ENCODE measurements around the gene HS6ST3.
"Not testable (repeated sequence)": the region's sequence is repeated elsewhere in the genome, so short reads cannot be mapped to it uniquely, and the experiment has no call there.

HS6ST3 gene

GRCh38 chr13:96091164-96092117, 1.5 kb downstream of the HS6ST3 start:
- no peak for DNase-seq (ENCODE audit: low spot score)

- DNase-seq (ENCODE audit: low spot score) = no peak
These were observed 3.5 kb downstream of the HS6ST3 start for GRCh38 chr13:96093296-96094006.

- DNase-seq (ENCODE audit: low spot score) = no peak
These were observed 10.7 kb downstream of the HS6ST3 start for GRCh38 chr13:96100457-96101220.

GRCh38 chr13:96104516-96104915, 14.6 kb downstream of the HS6ST3 start:
- DNase-seq (ENCODE audit: low spot score) = no peak

GRCh38 chr13:96108072-96108471, 18.2 kb downstream of the HS6ST3 start:
- DNase-seq (ENCODE audit: low spot score) = not testable (repeated sequence)

- DNase-seq (ENCODE audit: low spot score) = no peak
These were observed 19.2 kb downstream of the HS6ST3 start for GRCh38 chr13:96109125-96109524.

GRCh38 chr13:96112936-96113335, 23.0 kb downstream of the HS6ST3 start:
- DNase-seq (ENCODE audit: low spot score) = no peak

- DNase-seq (ENCODE audit: low spot score) = not testable (repeated sequence)
These were observed 25.5 kb downstream of the HS6ST3 start for GRCh38 chr13:96115368-96115767.

GRCh38 chr13:96119921-96120320, 30.0 kb downstream of the HS6ST3 start:
- no peak for DNase-seq (ENCODE audit: low spot score)

GRCh38 chr13:96130818-96131340, 41.0 kb downstream of the HS6ST3 start:
- DNase-seq (ENCODE audit: low spot score) = no peak

GRCh38 chr13:96141032-96141431, 51.1 kb downstream of the HS6ST3 start:
- DNase-seq (ENCODE audit: low spot score) = no peak

- no peak for DNase-seq (ENCODE audit: low spot score)
These were observed 69.8 kb downstream of the HS6ST3 start for GRCh38 chr13:96159725-96160124.

- DNase-seq (ENCODE audit: low spot score) = no peak
These were observed 71.2 kb downstream of the HS6ST3 start for GRCh38 chr13:96161141-96161540.

GRCh38 chr13:96165840-96166239, 75.9 kb downstream of the HS6ST3 start:
- DNase-seq (ENCODE audit: low spot score) = no peak

GRCh38 chr13:96172066-96172465, 82.2 kb downstream of the HS6ST3 start:
- no peak for DNase-seq (ENCODE audit: low spot score)

GRCh38 chr13:96178759-96179158, 88.9 kb downstream of the HS6ST3 start:
- DNase-seq (ENCODE audit: low spot score) = no peak

GRCh38 chr13:96179309-96179708, 89.4 kb downstream of the HS6ST3 start:
- DNase-seq (ENCODE audit: low spot score) = no peak

- no peak for DNase-seq (ENCODE audit: low spot score)
These were observed 92.0 kb downstream of the HS6ST3 start for GRCh38 chr13:96181911-96182310.

GRCh38 chr13:96185818-96186217, 95.9 kb downstream of the HS6ST3 start:
- no peak for DNase-seq (ENCODE audit: low spot score)

- no peak for DNase-seq (ENCODE audit: low spot score)
These were observed 101.5 kb downstream of the HS6ST3 start for GRCh38 chr13:96191367-96191766.

- DNase-seq (ENCODE audit: low spot score) = no peak
These were observed 103.9 kb downstream of the HS6ST3 start for GRCh38 chr13:96193728-96194310.

GRCh38 chr13:96198038-96198437, 108.1 kb downstream of the HS6ST3 start:
- DNase-seq (ENCODE audit: low spot score) = no peak
